Adipocyte (in vitro differentiated cells): Measurements from ENCODE around the gene ZNRF2.

Experiments used
- DNase-seq: peaks from one replicate; pipeline ENCODE4 v3.0.0-alpha.2; 2015; ENCODE audit warnings: low read depth
- H3K27me3 ChIP-seq: replicated peaks from 2 replicates; pipeline ENCODE4 v1.7.0; 2013; ENCODE audit warnings: mild to moderate bottlenecking, low read length, moderate library complexity; ENCODE audit not compliant: control insufficient read depth, insufficient read depth
- H3K36me3 ChIP-seq: 2 replicates; pipeline ENCODE4 v1.7.0; 2013; ENCODE audit warnings: low read length, mild to moderate bottlenecking, moderate library complexity; ENCODE audit not compliant: control insufficient read depth, insufficient read depth, severe bottlenecking
- H3K4me1 ChIP-seq: 2 replicates; pipeline ENCODE4 v1.7.0; 2013; ENCODE audit warnings: mild to moderate bottlenecking, low read length, moderate library complexity; ENCODE audit not compliant: control insufficient read depth, insufficient read depth
- H3K4me3 ChIP-seq: 2 replicates; pipeline ENCODE4 v1.7.0; 2013; ENCODE audit warnings: mild to moderate bottlenecking, low read length, moderate library complexity
- H3K9ac ChIP-seq: 2 replicates; pipeline ENCODE4 v1.7.0; 2013; ENCODE audit warnings: mild to moderate bottlenecking, low read length, moderate library complexity
- H3K9me3 ChIP-seq: 2 replicates; pipeline ENCODE4 v1.7.0; 2013; ENCODE audit warnings: mild to moderate bottlenecking, low read length, moderate library complexity; ENCODE audit not compliant: control insufficient read depth

The ZNRF2 gene

DNA sequence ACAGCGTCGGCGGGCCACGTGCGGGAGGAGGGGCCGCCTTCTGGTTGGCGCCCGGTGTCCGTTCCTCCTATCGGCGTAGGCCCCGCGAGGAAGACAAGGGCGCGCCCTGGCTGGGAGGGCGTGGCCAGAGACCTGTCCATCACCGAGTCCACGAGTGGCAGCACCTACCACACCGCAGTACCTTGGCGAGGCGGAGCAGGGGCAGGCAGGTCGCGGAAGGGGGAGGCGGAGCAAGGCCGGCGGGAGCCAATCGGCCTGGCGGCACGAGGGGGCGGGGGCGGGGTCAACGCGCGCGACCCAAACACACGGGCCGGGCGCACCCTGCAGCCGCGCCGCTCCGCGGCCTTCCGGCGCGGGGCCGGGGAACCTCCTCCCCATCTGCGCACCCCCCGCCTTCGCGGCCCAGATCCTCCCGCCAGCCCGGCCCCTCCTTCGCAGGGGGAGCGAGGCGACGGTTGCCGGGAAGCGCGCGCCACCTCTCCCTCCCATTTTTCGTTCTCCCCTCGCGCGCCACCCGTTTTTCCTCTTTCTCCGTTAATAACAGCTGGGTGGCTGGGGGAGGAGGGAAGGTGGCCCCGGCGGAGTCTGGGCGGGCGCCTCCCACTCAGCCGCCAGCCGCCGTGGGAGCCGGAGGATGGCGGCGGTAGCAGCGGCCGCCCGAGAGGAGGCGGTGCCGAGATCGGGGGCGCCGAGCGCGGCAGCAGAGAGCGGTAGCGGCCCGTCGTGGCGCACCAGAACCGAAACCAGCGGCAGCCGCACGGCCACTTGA is at the start of gene ZNRF2:
Gene ZNRF2, plus strand, starts transcription at position 300 of the 769 bp plus-strand sequence. CDS start 761 bp downstream, outside the sequence.
- H3K9me3 ChIP-seq: no peaks in the 10 kb centered on the region
- H3K9ac ChIP-seq: peak within 1 kb of the TSS; percentile 86
- peaks cover 4% of the 10 kb centered on the region for H3K4me1 ChIP-seq
- peak within 1 kb of the TSS; percentile 97 for H3K4me3 ChIP-seq
- H3K27me3 ChIP-seq: no peaks in the 10 kb centered on the region
- no peaks in the 10 kb centered on the region for H3K36me3 ChIP-seq
- peak; percentile 96 for DNase-seq

DNA sequence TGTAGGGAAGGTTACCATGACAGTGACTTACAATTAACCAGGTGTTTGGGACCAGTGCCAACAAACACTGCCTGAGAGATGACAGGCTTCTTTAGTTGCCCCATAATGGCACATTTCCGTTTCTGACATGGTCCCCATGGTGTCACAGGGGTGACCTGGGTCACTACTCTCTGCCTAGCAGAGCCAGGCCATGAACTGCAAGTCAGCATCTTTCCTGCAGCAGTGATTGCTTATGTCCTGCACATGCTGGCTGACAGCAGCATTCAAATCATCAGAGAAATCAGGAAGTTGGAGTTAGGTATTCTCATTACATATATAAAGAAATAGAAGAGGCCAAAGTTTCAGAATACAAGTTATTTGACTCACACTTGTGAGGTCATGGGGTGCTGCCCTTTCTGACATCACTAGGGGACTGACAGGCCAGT is 47.1 kb upstream of the ZNRF2 start:
- H3K4me3 ChIP-seq: no peak overlapping the region
- no peaks in the 10 kb centered on the region for H3K27me3 ChIP-seq
- DNase-seq: no peak
- H3K36me3 ChIP-seq: peaks cover 3% of the 10 kb centered on the region
- H3K9me3 ChIP-seq: peaks cover 6% of the 10 kb centered on the region
- peaks cover 8% of the 10 kb centered on the region for H3K4me1 ChIP-seq
- no peak overlapping the region for H3K9ac ChIP-seq

DNA sequence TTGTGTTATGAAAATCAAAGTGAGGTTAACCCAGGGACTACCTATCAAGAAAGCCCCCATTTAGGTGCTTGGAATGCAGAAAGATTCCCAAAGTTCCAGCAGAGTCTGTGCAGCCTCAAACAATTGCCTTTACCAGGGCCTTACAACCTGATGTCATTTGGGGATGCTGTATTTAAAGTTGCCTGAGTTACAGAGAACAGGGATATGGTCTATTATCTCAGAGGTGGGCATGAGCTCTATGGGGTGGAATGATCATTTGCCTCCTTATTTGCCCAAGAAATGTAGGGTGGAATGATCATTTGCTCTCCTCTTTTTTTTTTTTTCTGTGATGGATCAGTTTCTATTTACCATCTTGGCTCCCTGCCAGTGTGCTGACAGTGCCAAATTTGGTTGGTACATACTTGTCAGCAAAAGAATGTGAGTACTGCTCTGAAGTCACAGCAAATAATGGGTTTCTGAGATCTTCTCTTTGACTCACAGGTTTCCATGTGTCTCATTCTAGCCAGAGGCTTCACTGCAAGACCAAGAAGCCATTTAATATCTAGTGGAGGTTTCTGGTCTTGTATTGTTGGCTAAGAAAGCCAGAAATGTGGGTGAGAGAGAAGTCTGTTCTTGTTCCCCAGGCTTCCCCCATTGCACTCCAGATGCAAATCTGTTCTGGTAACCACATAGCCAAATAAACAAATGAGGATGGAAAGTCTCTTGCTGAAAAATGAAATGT is 45.5 kb upstream of the ZNRF2 start:
- Histone ChIP-seq H3K4me3 (no peak overlapping the region), H3K4me1 (peaks cover 8% of the 10 kb centered on the region), H3K27me3 (no peaks in the 10 kb centered on the region), H3K36me3 (peaks cover 3% of the 10 kb centered on the region), H3K9ac (no peak overlapping the region), H3K9me3 (peaks cover 6% of the 10 kb centered on the region)
- peak; percentile 66 for DNase-seq

DNA sequence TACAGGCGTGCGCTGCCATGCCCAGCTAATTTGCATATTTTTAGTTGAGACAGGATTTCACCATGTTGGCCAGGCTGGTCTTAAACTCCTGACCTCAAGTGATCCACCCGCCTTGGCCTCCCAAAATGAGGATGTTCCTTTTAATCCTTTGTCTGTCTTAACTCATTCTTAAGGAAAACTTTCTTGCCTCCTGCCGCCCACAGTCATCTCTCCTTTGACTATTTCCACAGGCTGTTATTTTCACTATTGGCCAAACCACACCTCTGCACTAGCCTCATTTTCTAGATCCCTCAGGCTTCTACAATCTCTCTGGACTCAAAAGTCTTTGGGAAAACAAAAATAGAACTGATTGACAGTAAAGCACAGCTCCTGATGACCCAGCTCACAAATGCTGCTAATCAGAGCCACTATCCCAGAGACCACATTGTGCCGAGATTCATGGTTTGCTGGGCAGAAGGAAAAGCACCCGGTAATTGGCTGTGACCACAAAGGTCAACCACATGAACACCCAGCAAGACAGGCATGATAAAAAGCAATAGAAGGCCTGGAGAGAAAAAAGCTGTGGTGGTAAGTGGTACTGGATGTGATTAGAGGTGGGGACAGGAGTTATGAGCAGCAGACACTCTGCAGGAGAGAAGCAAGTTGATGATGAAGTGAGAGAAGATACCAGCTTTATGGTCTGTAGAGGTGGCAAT is 44.1 kb upstream of the ZNRF2 start:
- DNase-seq: no peak
- Histone ChIP-seq H3K9ac (no peak overlapping the region), H3K4me3 (no peak overlapping the region), H3K4me1 (peaks cover 8% of the 10 kb centered on the region), H3K9me3 (peaks cover 6% of the 10 kb centered on the region), H3K36me3 (peaks cover 3% of the 10 kb centered on the region), H3K27me3 (no peaks in the 10 kb centered on the region)

- Histone ChIP-seq H3K27me3 (no peaks in the 10 kb centered on the region), H3K4me3 (no peak overlapping the region), H3K36me3 (peaks cover under 1% of the 10 kb centered on the region), H3K9me3 (peaks cover 6% of the 10 kb centered on the region), H3K9ac (no peak overlapping the region), H3K4me1 (peaks cover 8% of the 10 kb centered on the region)
- no peak for DNase-seq
Observed at GRCh38 chr7:30241767-30242166, 42.6 kb upstream of the ZNRF2 start.

- H3K9me3 ChIP-seq: no peaks in the 10 kb centered on the region
- no peaks in the 10 kb centered on the region for H3K36me3 ChIP-seq
- no peak overlapping the region for H3K4me3 ChIP-seq
- no peaks in the 10 kb centered on the region for H3K27me3 ChIP-seq
- H3K4me1 ChIP-seq: peaks cover 3% of the 10 kb centered on the region
- no peak overlapping the region for H3K9ac ChIP-seq
- DNase-seq: no peak
Observed at GRCh38 chr7:30244340-30244739, 40.1 kb upstream of the ZNRF2 start.

DNA sequence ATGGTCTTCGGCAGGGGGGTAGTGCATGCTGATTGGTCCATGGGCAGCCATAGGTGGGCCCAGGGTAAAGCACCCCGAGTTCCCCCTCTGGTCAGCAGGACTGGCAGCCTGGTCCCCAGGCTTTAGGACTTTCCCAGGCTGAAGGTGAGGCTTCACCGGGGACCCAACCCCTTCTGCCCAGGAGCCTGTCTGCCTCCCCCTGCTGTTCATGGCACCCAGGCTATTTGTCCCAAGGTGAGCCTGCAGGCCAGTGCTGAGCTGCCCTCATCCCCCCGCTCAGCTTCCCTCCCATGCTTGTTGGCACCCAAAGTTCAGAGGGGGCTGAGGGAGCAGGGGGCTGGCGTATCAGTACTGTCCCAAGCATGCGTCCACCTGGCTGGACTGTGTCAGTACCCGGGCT is 38.5 kb upstream of the ZNRF2 start:
- Histone ChIP-seq H3K4me1 (no peaks in the 10 kb centered on the region), H3K9me3 (no peaks in the 10 kb centered on the region), H3K4me3 (no peak overlapping the region), H3K27me3 (no peaks in the 10 kb centered on the region), H3K36me3 (no peaks in the 10 kb centered on the region), H3K9ac (no peak overlapping the region)
- DNase-seq: no peak

DNA sequence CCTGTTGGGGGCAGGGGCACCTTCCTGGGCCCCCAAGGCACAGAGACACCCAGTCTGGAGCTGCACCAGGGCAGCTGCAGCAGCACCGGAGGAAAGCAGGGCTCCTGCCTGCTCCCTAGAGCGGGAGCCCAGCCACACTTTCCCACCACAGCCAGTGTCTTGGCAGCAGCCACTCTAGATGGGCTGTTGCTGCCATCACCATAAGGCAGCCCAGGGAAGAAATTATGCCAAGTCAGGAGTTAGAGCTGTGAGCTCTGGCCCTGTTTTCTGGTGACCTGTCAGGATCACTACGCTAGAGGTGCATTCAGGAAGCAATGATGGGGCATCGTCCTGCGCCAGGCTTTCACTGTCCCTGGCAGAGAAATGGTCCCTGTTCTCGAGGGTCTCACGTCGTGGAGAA is 38.0 kb upstream of the ZNRF2 start:
- H3K4me1 ChIP-seq: no peaks in the 10 kb centered on the region

DNA sequence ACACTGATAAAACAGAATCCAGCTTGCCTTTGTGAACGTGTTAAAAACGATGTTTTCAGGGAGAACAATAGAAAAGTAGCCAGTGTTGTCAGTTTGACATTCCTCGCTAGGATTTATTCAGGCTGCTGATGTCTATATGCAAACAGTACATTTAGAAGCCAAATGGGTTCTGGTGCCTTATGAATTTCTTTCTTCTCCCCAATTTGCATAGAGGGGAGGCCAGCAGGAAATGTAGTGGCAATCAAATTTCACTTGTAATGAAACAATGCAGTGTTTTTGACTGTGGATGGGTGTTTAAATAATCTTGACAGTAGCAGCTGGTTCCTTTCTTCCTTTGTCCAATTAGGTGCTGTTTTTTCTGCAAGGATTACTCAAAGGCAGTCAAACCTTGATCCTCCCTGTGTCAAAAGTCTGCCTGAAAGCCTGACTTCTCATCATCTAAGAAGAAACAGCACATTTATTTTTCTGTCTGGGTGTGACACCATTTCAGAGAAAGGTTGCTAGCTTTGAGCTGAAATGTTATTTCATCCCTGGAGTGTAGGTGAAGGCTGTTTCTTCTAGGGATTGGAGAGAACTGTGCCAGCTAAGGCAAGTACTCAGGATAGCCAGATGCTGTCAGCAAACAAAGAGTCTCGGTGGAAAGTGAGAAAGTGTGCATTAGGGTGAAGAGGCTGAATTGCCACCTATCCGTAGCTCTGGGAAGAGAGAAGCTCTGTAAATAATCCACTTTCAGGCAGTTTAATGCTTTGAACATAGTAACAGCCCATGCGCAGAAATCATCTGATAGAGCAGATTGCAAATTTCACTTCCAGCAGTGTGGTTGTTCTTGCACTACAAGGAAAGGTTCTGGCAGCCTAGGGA is 36.6 kb upstream of the ZNRF2 start:
- Histone ChIP-seq H3K9me3 (no peaks in the 10 kb centered on the region), H3K36me3 (no peaks in the 10 kb centered on the region), H3K27me3 (no peaks in the 10 kb centered on the region), H3K9ac (no peak overlapping the region), H3K4me3 (no peak overlapping the region), H3K4me1 (peaks cover 2% of the 10 kb centered on the region)
- no peak for DNase-seq

More for the DNA sequence above, 38.0 kb upstream of the ZNRF2 start:
- no peak for DNase-seq
- H3K4me3 ChIP-seq: no peak overlapping the region
- H3K27me3 ChIP-seq: no peaks in the 10 kb centered on the region
- H3K9me3 ChIP-seq: no peaks in the 10 kb centered on the region
- H3K36me3 ChIP-seq: no peaks in the 10 kb centered on the region
- no peak overlapping the region for H3K9ac ChIP-seq

- no peaks in the 10 kb centered on the region for H3K36me3 ChIP-seq
- H3K27me3 ChIP-seq: no peaks in the 10 kb centered on the region
- no peak overlapping the region for H3K9ac ChIP-seq
- peaks cover 7% of the 10 kb centered on the region for H3K4me1 ChIP-seq
- no peak overlapping the region for H3K4me3 ChIP-seq
- no peaks in the 10 kb centered on the region for H3K9me3 ChIP-seq
- no peak for DNase-seq
Observed at GRCh38 chr7:30249316-30249715, 35.1 kb upstream of the ZNRF2 start.
